HepG2 (cell line): ENCODE measurements around the gene RIMBP2. TPM values are rescaled to one million over a fixed set of nuclear protein-coding genes. Genes with fewer than 3 reads are reported as not detected.

ENCODE experiments used
- ATAC-seq: fragments of 200-7000 bp; cut with Tn5 transposase; 3 replicates; pipeline ENCODE4 v1.9.1; 2020; ENCODE audit warnings: mild to moderate bottlenecking, moderate library complexity
- BruUV-seq: library from RNA; stranded (reverse); fragments of 400-500 nt; replicated peaks from 2 replicates; lab custom pipeline; 2021; lab: Mats Ljungman, UMichigan
- CTCF ChIA-PET: fragments of 300-600 bp; formaldehyde crosslinking; extraction: SDS; loops from one replicate; lab custom pipeline; 2021; ENCODE audit warnings: low total read pairs, inconsistent platforms, low intra/inter-chr PET ratio; lab: Yijun Ruan, JAX
- POLR2A ChIA-PET: fragments of 350-600 bp; sonication (Branson Sonifier 250); formaldehyde crosslinking; loops from one replicate; lab custom pipeline; 2020; ENCODE audit warnings: antibody characterized with exemption, inconsistent platforms; lab: Yijun Ruan, JAX
- DNase-seq: peaks from one replicate; pipeline ENCODE4 v3.0.0-alpha.2; 2015; ENCODE audit warnings: low spot score
- FAIRE-seq: peaks from 3 replicates; lab custom pipeline; 2011; peaks lifted over from hg19 to GRCh38; lab: Jason Lieb, UNC
- H2AFZ ChIP-seq: one replicate; pipeline ENCODE4 v1.6.1; 2011; ENCODE audit warnings: low read length, inconsistent platforms
- H3K27ac ChIP-seq: fragments of 300-600 bp; 3 replicates; pipeline ENCODE4 v1.8.0; 2011; ENCODE audit warnings: mixed run types, mild to moderate bottlenecking, mixed read lengths, low read length, inconsistent platforms; ENCODE audit not compliant: insufficient read depth; ENCODE audit errors: extremely low read length
- H3K27me3 ChIP-seq, 2 experiments: fragments of 200-600 bp in 1 of 2; 2 replicates in 1 of 2; 3 replicates in 1 of 2; pipeline versions ENCODE4 v1.6.0 to v1.8.0; 2011; ENCODE audit warnings: low read length in 2 of 2, mild to moderate bottlenecking in 2 of 2, moderate library complexity in 2 of 2, inconsistent platforms in 1 of 2; ENCODE audit not compliant: insufficient read depth in 2 of 2, control insufficient read depth in 1 of 2
- H3K36me3 ChIP-seq, 2 experiments: fragments of 200-600 bp in 1 of 2; replicated peaks in 1 of 2; 2 replicates in 1 of 2; 3 replicates in 1 of 2; pipeline versions ENCODE4 v1.5.1 to v1.8.0; 2011; ENCODE audit warnings: low read length in 2 of 2, inconsistent platforms in 1 of 2; ENCODE audit not compliant: insufficient read depth in 2 of 2, control insufficient read depth in 1 of 2
- H3K4me1 ChIP-seq: 2 replicates; pipeline ENCODE4 v1.5.1; 2012; ENCODE audit warnings: low read length, inconsistent platforms; ENCODE audit not compliant: insufficient read depth
- H3K4me2 ChIP-seq: 2 replicates; pipeline ENCODE4 v1.6.0; 2011; ENCODE audit warnings: low read depth, low read length, inconsistent platforms
- H3K4me3 ChIP-seq, 3 experiments: fragments of 200-600 bp in 1 of 3; sonication (generic), shearing (Covaris generic) in 1 of 3; replicated peaks in 1 of 3; 2 replicates each; pipeline ENCODE4 v1.5.1; 2011 to 2016; ENCODE audit warnings: low read length in 3 of 3, inconsistent platforms in 2 of 3, low read depth in 2 of 3, mild to moderate bottlenecking in 2 of 3, control low read depth in 1 of 3, mixed read lengths in 1 of 3; ENCODE audit not compliant: insufficient read depth in 1 of 3
- H3K79me2 ChIP-seq: one replicate; pipeline ENCODE4 v1.6.1; 2011; ENCODE audit warnings: low read length, inconsistent platforms; ENCODE audit not compliant: insufficient read depth
- H3K9ac ChIP-seq: 2 replicates; pipeline ENCODE4 v1.6.0; 2011; ENCODE audit warnings: mild to moderate bottlenecking, low read depth, low read length, inconsistent platforms; ENCODE audit not compliant: insufficient read depth
- H3K9me3 ChIP-seq: 2 replicates; pipeline ENCODE4 v1.5.1; 2012; ENCODE audit warnings: mild to moderate bottlenecking, low read length
- H4K20me1 ChIP-seq: 2 replicates; pipeline ENCODE4 v1.6.0; 2011; ENCODE audit warnings: inconsistent platforms, mild to moderate bottlenecking, low read length, moderate library complexity; ENCODE audit not compliant: insufficient read depth
- CBFB ChIP-seq: sonication (generic); formaldehyde crosslinking; IDR thresholded peaks from 2 replicates; pipeline ENCODE4 v1.4.0; 2020; ENCODE audit warnings: missing genetic modification reagents
- CENPT ChIP-seq: sonication (generic); formaldehyde crosslinking; IDR thresholded peaks from 2 replicates; pipeline ENCODE4 v1.8.0; 2022; ENCODE audit warnings: low read depth, mild to moderate bottlenecking, moderate library complexity, missing genetic modification reagents
- DNMT3B ChIP-seq: conservative IDR thresholded peaks from 2 replicates; pipeline ENCODE4 v1.6.1; 2016; ENCODE audit warnings: missing biosample characterization, control low read depth
- HES4 ChIP-seq: sonication (generic); formaldehyde crosslinking; IDR thresholded peaks from 2 replicates; pipeline ENCODE4 v1.9.0; 2021; ENCODE audit warnings: mild to moderate bottlenecking, missing genetic modification reagents, borderline replicate concordance
- HOXA7 ChIP-seq: sonication (generic); formaldehyde crosslinking; IDR thresholded peaks from 2 replicates; pipeline ENCODE4 v1.8.1; 2022; ENCODE audit warnings: mild to moderate bottlenecking, missing genetic modification reagents, moderate library complexity
- IRX3 ChIP-seq: sonication (generic); formaldehyde crosslinking; IDR thresholded peaks from 2 replicates; pipeline ENCODE4 v1.8.1; 2023; ENCODE audit warnings: mild to moderate bottlenecking, low read depth, missing genetic modification reagents, borderline replicate concordance
- ZIK1 ChIP-seq: sonication (generic); formaldehyde crosslinking; IDR thresholded peaks from 2 replicates; pipeline ENCODE4 v1.5.0; 2020; ENCODE audit warnings: mild to moderate bottlenecking, low read depth, missing genetic modification reagents, borderline replicate concordance
- ZMYM3 ChIP-seq: sonication (generic); formaldehyde crosslinking; IDR thresholded peaks from 2 replicates; pipeline ENCODE4 v1.5.1; 2020; ENCODE audit warnings: mild to moderate bottlenecking, missing genetic modification reagents
- ZNF256 ChIP-seq: sonication (generic); formaldehyde crosslinking; conservative IDR thresholded peaks from 2 replicates; pipeline ENCODE4 v1.4.0; 2020; ENCODE audit warnings: missing genetic modification reagents
- ZNF329 ChIP-seq: sonication (generic); formaldehyde crosslinking; IDR thresholded peaks from 2 replicates; pipeline ENCODE4 v1.9.0; 2021; ENCODE audit warnings: low read depth, mild to moderate bottlenecking, missing genetic modification reagents
- ZNF337 ChIP-seq: sonication (generic); formaldehyde crosslinking; IDR thresholded peaks from 2 replicates; pipeline ENCODE4 v1.5.1; 2020; ENCODE audit warnings: missing genetic modification reagents, low read depth, mild to moderate bottlenecking, borderline replicate concordance
- ZNF749 ChIP-seq: sonication (generic); formaldehyde crosslinking; IDR thresholded peaks from 2 replicates; pipeline ENCODE4 v1.8.0; 2022; ENCODE audit warnings: mild to moderate bottlenecking, missing genetic modification reagents, moderate library complexity, borderline replicate concordance
- ZNF768 ChIP-seq: sonication (generic); formaldehyde crosslinking; IDR thresholded peaks from 2 replicates; pipeline ENCODE4 v1.4.0; 2020; ENCODE audit warnings: missing genetic modification reagents
- ZNF772 ChIP-seq: sonication (generic); formaldehyde crosslinking; IDR thresholded peaks from 2 replicates; pipeline ENCODE4 v1.5.0; 2020; ENCODE audit warnings: mild to moderate bottlenecking, missing genetic modification reagents
- ZNF781 ChIP-seq: sonication (generic); formaldehyde crosslinking; IDR thresholded peaks from 2 replicates; pipeline ENCODE4 v1.5.1; 2020; ENCODE audit warnings: borderline replicate concordance, mild to moderate bottlenecking, missing genetic modification reagents; ENCODE audit errors: not compliant biosample characterization
- WGBS: methylation state at CpG from one replicate; pipeline ENCODE4 v1.1.6; 2017; ENCODE audit warnings: low lambda C conversion rate; 5-methylcytosine and 5-hydroxymethylcytosine counted together
- in situ Hi-C: cut with HindIII; loops from 2 replicates; pipeline ENCODE4 v1.10.0; 2017; ENCODE audit warnings: low pct_unique_long_range_greater_than_20kb; ENCODE audit not compliant: extremely low pct_ligation_motif_present
- intact Hi-C: fragments of 100-400 bp; cut with micrococcal nuclease; formaldehyde crosslinking; loops from one replicate; pipeline ENCODE4 v1.10.0; 2022; ENCODE audit not compliant: unreplicated experiment
- polyA plus RNA-seq, 8 experiments: library from polyadenylated mRNA; depleted of rRNA in 3 of 8; stranded (reverse) in 7 of 8; unstranded in 1 of 8; fragments of >200 nt; fragmentation: Illumina TruSeq in 4 of 8; extraction: Trizol in 4 of 8; gene quantifications; 2 replicates each; pipeline versions ENCODE4 v1.2.1 to v1.2.3, GENCODE V29; 2011 to 2016; ENCODE audit warnings: low read depth in 4 of 8, missing spikeins in 1 of 8, mixed read lengths in 1 of 8; ENCODE audit not compliant: insufficient read depth in 1 of 8
- total RNA-seq, 5 experiments: library from RNA; depleted of rRNA; stranded (reverse); fragments of >200 nt; fragmentation: Illumina TruSeq; extraction: Trizol; gene quantifications; 2 replicates each; pipeline ENCODE4 v1.2.3, GENCODE V29; 2016; ENCODE audit warnings: low read depth in 1 of 5
- TF ChIP-seq, protein P1 (sequence below): sonication (generic); formaldehyde crosslinking; IDR thresholded peaks from 2 replicates; pipeline ENCODE4 v1.5.0; 2020; ENCODE audit warnings: missing genetic modification reagents, mild to moderate bottlenecking, borderline replicate concordance
- TF ChIP-seq, protein P2 (sequence below): sonication (generic); formaldehyde crosslinking; IDR thresholded peaks from 2 replicates; pipeline ENCODE4; 2020; ENCODE audit warnings: missing genetic modification reagents, mild to moderate bottlenecking, borderline replicate concordance

RIMBP2 gene
- total and polyA plus RNA-seq, 2 of the 13 experiments (the other 11 are each of a cell fraction or from before 2014, with no cell fraction given), result 0.03 TPM; not detected in 1

DNA sequence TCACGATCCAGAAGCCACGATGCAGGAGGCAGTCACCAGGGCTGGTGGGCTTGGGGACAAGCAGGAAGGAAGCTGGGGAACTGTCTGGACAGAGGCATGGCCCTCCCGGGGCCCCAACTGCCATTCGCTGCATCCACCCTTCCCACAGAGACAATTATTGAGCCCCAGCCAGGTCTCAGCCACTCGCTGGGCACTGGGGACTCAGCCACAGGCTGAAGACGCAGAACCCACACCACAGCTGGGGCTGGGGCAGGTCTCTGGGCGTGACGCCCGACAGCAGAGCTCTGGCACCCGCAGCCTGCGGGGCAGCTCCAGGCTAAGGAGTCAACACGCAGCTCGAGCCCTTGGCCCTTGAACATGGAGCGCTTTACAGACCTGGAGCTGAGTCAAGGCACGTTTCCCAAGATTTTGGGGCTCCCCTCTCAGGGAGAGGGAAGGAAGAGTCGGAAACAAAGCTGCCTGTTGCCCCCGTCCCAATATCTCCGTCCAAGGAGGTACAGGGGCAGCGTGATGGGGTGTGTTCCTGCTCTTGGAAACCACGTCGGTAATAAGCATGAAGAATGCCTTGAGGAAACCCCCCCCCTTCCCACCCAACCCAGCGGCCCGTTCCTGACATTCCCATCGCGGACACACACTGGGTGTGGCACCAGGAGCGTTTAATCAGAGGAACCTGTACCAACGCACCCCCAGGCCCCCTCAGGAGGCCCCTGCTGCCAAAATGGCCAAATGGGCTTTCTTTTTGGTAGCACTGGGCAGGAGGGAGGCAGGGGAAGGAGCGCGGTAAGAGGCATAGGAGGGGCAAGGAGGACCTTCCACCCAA is 6.7 kb downstream of the RIMBP2 start:
- POLR2A ChIA-PET, result no interaction called here
- no peak for ATAC-seq
- H3K36me3 ChIP-seq, result no peaks in the 10 kb centered on the region
- in situ Hi-C loops (no loop called here), intact Hi-C loops (no loop called here)
- H2AFZ ChIP-seq, result no peak overlapping the region
- CTCF ChIA-PET, result no interaction called here
- no peak for FAIRE-seq
- no peaks in the 10 kb centered on the region for H3K79me2 ChIP-seq
- WGBS, result 4% methylated on average over 20 of the region's 29 CpGs
- H3K9me3 ChIP-seq, result no peaks in the 10 kb centered on the region
- H3K4me2 ChIP-seq, result no peak overlapping the region
- H3K4me1 ChIP-seq, result no peaks in the 10 kb centered on the region
- H3K27me3 ChIP-seq, result peaks cover 3 to 79% of the 10 kb centered on the region in 2 experiments
- BruUV-seq, result no TSS peak
- H3K27ac ChIP-seq, result no peak overlapping the region
- H3K4me3 ChIP-seq, result no peak overlapping the region
- H4K20me1 ChIP-seq, result no peaks in the 10 kb centered on the region
- H3K9ac ChIP-seq, result no peak overlapping the region
- no peak for DNase-seq
- no peak for TF ChIP-seq HES4 (CRISPR knock-in tag)
- no peak for TF ChIP-seq ZIK1 (CRISPR knock-in tag)
- TF ChIP-seq HOXA7, result no peak
- TF ChIP-seq, protein P1, sequence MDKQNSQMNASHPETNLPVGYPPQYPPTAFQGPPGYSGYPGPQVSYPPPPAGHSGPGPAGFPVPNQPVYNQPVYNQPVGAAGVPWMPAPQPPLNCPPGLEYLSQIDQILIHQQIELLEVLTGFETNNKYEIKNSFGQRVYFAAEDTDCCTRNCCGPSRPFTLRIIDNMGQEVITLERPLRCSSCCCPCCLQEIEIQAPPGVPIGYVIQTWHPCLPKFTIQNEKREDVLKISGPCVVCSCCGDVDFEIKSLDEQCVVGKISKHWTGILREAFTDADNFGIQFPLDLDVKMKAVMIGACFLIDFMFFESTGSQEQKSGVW (CRISPR knock-in tag), result no peak
- no peak for TF ChIP-seq ZMYM3 (CRISPR knock-in tag)
- no peak for TF ChIP-seq ZNF337
- no peak for TF ChIP-seq ZNF256
- no peak for TF ChIP-seq IRX3 (CRISPR knock-in tag)
- no peak for TF ChIP-seq ZNF329 (CRISPR knock-in tag)
- TF ChIP-seq ZNF768, result no peak
- TF ChIP-seq ZNF772 (CRISPR knock-in tag), result no peak
- TF ChIP-seq, protein P2, sequence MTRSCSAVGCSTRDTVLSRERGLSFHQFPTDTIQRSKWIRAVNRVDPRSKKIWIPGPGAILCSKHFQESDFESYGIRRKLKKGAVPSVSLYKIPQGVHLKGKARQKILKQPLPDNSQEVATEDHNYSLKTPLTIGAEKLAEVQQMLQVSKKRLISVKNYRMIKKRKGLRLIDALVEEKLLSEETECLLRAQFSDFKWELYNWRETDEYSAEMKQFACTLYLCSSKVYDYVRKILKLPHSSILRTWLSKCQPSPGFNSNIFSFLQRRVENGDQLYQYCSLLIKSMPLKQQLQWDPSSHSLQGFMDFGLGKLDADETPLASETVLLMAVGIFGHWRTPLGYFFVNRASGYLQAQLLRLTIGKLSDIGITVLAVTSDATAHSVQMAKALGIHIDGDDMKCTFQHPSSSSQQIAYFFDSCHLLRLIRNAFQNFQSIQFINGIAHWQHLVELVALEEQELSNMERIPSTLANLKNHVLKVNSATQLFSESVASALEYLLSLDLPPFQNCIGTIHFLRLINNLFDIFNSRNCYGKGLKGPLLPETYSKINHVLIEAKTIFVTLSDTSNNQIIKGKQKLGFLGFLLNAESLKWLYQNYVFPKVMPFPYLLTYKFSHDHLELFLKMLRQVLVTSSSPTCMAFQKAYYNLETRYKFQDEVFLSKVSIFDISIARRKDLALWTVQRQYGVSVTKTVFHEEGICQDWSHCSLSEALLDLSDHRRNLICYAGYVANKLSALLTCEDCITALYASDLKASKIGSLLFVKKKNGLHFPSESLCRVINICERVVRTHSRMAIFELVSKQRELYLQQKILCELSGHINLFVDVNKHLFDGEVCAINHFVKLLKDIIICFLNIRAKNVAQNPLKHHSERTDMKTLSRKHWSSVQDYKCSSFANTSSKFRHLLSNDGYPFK (CRISPR knock-in tag), result no peak
- TF ChIP-seq CBFB (CRISPR knock-in tag), result no peak
- no peak for TF ChIP-seq DNMT3B (CRISPR knock-in tag)
- TF ChIP-seq CENPT (CRISPR knock-in tag), result no peak
- TF ChIP-seq ZNF749 (CRISPR knock-in tag), result no peak
- TF ChIP-seq ZNF781 (CRISPR knock-in tag), result no peak
